HG03432 (cell line): Measurements from ENCODE around the gene PDZD2.
"Not testable (repeated sequence)": the region's sequence is repeated elsewhere in the genome, so short reads cannot be mapped to it uniquely, and the experiment has no call there.

Experiments
- ATAC-seq: cut with Tn5 transposase; IDR thresholded peaks from one replicate; pipeline ENCODE4 v1.9.1; 2021; ENCODE audit warnings: mild to moderate bottlenecking, moderate library complexity; ENCODE audit not compliant: unreplicated experiment

The PDZD2 gene

GRCh38 chr5:31767335-31768031, 128.6 kb downstream of the PDZD2 start:
- ATAC-seq: no peak

- ATAC-seq: no peak
Observed at GRCh38 chr5:31768046-31768445, 129.1 kb downstream of the PDZD2 start.

- ATAC-seq: no peak
Observed at GRCh38 chr5:31768784-31769183, 129.9 kb downstream of the PDZD2 start.

- no peak for ATAC-seq
Observed at GRCh38 chr5:31769530-31769929, 130.6 kb downstream of the PDZD2 start.

- no peak for ATAC-seq
Observed at GRCh38 chr5:31770132-31770720, 131.3 kb downstream of the PDZD2 start.

- ATAC-seq: peak; percentile 92
Observed at GRCh38 chr5:31770998-31771397, 132.1 kb downstream of the PDZD2 start.

- peak; percentile 17 for ATAC-seq
Observed at GRCh38 chr5:31771500-31771899, 132.6 kb downstream of the PDZD2 start.

GRCh38 chr5:31776294-31776693, 137.4 kb downstream of the PDZD2 start:
- ATAC-seq: not testable (repeated sequence)

- no peak for ATAC-seq
Observed at GRCh38 chr5:31776976-31777651, 138.2 kb downstream of the PDZD2 start.

GRCh38 chr5:31781772-31782171, 142.8 kb downstream of the PDZD2 start:
- ATAC-seq: no peak

- ATAC-seq: no peak
Observed at GRCh38 chr5:31783086-31783645, 144.2 kb downstream of the PDZD2 start.

- no peak for ATAC-seq
Observed at GRCh38 chr5:31783731-31784130, 144.8 kb downstream of the PDZD2 start.

- ATAC-seq: no peak
Observed at GRCh38 chr5:31786090-31786631, 147.2 kb downstream of the PDZD2 start.

GRCh38 chr5:31794009-31794408, 155.1 kb downstream of the PDZD2 start:
- no peak for ATAC-seq

- ATAC-seq: no peak
Observed at GRCh38 chr5:31798168-31798567, 159.2 kb downstream of the PDZD2 start.

GRCh38 chr5:31800351-31800750, 161.4 kb downstream of the PDZD2 start:
- ATAC-seq: no peak

- no peak for ATAC-seq
Observed at GRCh38 chr5:31805785-31806400, 167.0 kb downstream of the PDZD2 start.

- no peak for ATAC-seq
Observed at GRCh38 chr5:31806561-31806960, 167.6 kb downstream of the PDZD2 start.

GRCh38 chr5:31807789-31808540, 169.0 kb downstream of the PDZD2 start:
- ATAC-seq: no peak
